GM18520 (cell line): ENCODE results near the gene AIM2.

Source experiments
- ATAC-seq: cut with Tn5 transposase; IDR thresholded peaks from one replicate; pipeline ENCODE4 v1.9.1; 2021; ENCODE audit not compliant: unreplicated experiment

The AIM2 gene

GRCh38 chr1:159023723-159024122, 52.8 kb downstream of the AIM2 start:
- no peak for ATAC-seq

- peak; percentile 93 for ATAC-seq
Observed at GRCh38 chr1:159015440-159015909, 61.1 kb downstream of the AIM2 start.

GRCh38 chr1:159014851-159015250, 61.7 kb downstream of the AIM2 start:
- no peak for ATAC-seq

- ATAC-seq, result no peak
Observed at GRCh38 chr1:159014003-159014571, 62.5 kb downstream of the AIM2 start.

GRCh38 chr1:159012495-159012894, 64.1 kb downstream of the AIM2 start:
- no peak for ATAC-seq
